ENCODE data around the gene CYP46A1. TPM values are rescaled to one million over a fixed set of nuclear protein-coding genes. Genes with fewer than 3 reads are reported as not detected.

Gene CYP46A1
- polyA plus RNA-seq, 2 of the 4 experiments (the other 2 are of a cell fraction), result 0.06 to 0.13 TPM

DNA sequence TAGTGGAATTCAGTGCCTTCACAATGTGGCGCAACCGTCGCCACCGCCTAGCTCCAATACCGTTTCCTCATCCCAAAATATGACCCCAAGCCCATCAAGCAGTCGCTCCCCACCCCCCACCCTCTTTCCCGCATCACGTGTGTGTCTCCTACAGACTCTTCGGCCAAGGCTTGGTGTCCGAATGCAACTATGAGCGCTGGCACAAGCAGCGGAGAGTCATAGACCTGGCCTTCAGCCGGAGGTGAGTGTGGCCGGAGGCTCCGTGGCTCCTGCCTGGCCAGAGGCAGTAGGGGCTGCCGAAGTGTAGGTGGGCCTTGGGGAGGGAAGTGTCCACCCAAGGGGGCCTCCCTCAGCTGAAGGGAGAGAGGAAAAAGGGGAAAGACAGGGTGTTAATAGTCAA, 15.8 kb downstream of the CYP46A1 start:
- no peak overlapping the region for H3K4me3 ChIP-seq
- no peak for DNase-seq (ENCODE audit: low read depth in 1 of 2, low spot score in 1 of 2)
- H3K27ac ChIP-seq, result no peak overlapping the region
- CTCF ChIA-PET, result interaction anchor here (1.5 to 1.9 kb wide), 2 partner anchors 30 to 186 kb away, joined by 4 to 6 read pairs; no protein-coding TSS in a partner anchor
- no peak for TF ChIP-seq RAD21 (conservative IDR thresholded peaks at IDR 0.05 in 1 of 2, IDR thresholded peaks at IDR 0.05 in 1 of 2)
- TF ChIP-seq, protein P1, sequence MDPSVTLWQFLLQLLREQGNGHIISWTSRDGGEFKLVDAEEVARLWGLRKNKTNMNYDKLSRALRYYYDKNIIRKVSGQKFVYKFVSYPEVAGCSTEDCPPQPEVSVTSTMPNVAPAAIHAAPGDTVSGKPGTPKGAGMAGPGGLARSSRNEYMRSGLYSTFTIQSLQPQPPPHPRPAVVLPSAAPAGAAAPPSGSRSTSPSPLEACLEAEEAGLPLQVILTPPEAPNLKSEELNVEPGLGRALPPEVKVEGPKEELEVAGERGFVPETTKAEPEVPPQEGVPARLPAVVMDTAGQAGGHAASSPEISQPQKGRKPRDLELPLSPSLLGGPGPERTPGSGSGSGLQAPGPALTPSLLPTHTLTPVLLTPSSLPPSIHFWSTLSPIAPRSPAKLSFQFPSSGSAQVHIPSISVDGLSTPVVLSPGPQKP (IDR thresholded peaks at IDR 0.05; ENCODE audit: low read depth, low read length), result no peak
- TF ChIP-seq EHMT2 (IDR thresholded peaks at IDR 0.05; ENCODE audit: low read depth), result no peak
- no peak for TF ChIP-seq EP300 (IDR thresholded peaks at IDR 0.05)
- TF ChIP-seq POLR2AphosphoS2 (conservative IDR thresholded peaks at IDR 0.05; ENCODE audit: low read length), result no peak
- TF ChIP-seq MAZ (IDR thresholded peaks at IDR 0.05; ENCODE audit: borderline replicate concordance, low read depth, low read length), result no peak
- TF ChIP-seq, protein P2, sequence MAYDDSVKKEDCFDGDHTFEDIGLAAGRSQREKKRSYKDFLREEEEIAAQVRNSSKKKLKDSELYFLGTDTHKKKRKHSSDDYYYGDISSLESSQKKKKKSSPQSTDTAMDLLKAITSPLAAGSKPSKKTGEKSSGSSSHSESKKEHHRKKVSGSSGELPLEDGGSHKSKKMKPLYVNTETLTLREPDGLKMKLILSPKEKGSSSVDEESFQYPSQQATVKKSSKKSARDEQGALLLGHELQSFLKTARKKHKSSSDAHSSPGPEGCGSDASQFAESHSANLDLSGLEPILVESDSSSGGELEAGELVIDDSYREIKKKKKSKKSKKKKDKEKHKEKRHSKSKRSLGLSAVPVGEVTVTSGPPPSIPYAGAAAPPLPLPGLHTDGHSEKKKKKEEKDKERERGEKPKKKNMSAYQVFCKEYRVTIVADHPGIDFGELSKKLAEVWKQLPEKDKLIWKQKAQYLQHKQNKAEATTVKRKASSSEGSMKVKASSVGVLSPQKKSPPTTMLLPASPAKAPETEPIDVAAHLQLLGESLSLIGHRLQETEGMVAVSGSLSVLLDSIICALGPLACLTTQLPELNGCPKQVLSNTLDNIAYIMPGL (CRISPR knock-in tag; IDR thresholded peaks at IDR 0.05; ENCODE audit: borderline replicate concordance), result no peak
- no peak for TF ChIP-seq MAFK (IDR thresholded peaks at IDR 0.05; ENCODE audit: partially characterized antibody)
- TF ChIP-seq ZC3H11A (IDR thresholded peaks at IDR 0.05), result no peak
- no peak overlapping the region for H3K4me2 ChIP-seq
- FAIRE-seq, result no peak
- peaks cover 23% of the 10 kb centered on the region for H3K9me3 ChIP-seq
- no peaks in the 10 kb centered on the region for H3K4me1 ChIP-seq
- POLR2A ChIA-PET, result interaction anchor here (0.6 kb wide), 1 partner anchor 215 kb away, joined by 3 read pairs; no protein-coding TSS in a partner anchor
- ATAC-seq, result no peak
- WGBS (ENCODE audit: missing lambda C conversion rate), result 84% methylated on average over 10 of the region's 16 CpGs

DNA sequence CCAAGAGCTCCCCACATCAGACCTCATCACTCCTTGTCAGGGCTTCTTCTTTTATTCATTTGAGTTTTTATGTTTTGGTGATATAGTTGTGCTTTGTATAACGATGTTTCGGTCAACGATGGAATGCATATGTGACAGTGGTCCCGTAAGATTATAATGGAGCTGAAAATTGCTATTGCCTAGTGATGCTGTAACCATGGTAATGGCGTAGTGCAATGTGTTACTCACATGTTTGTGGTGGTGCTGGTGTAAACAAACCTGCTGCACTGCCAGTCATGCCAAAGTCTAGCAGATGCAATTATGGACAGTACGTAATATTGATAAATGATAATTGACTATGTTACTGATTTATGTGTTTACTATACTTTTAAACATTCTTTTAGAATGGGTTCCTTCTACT, 16.3 kb downstream of the CYP46A1 start:
- no peak overlapping the region for H3K27ac ChIP-seq
- ATAC-seq (no peak), DNase-seq (ENCODE audit: low read depth in 1 of 2, low spot score in 1 of 2) (no peak), FAIRE-seq (no peak)
- H3K4me2 ChIP-seq, result no peak overlapping the region
- 78% methylated on average over 6 of the region's 6 CpGs for WGBS (ENCODE audit: missing lambda C conversion rate)
- H3K4me1 ChIP-seq, result no peaks in the 10 kb centered on the region
- no peak overlapping the region for H3K4me3 ChIP-seq
- CTCF ChIA-PET, result interaction anchor here (1.5 to 2.0 kb wide), 4 partner anchors 12 to 185 kb away, joined by 4 to 8 read pairs (median 6); no protein-coding TSS in a partner anchor
- POLR2A ChIA-PET, result no interaction called here
- H3K9me3 ChIP-seq, result peaks cover 28% of the 10 kb centered on the region
- TF ChIP-seq KDM5A (IDR thresholded peaks at IDR 0.05) (no peak), JUNB (IDR thresholded peaks at IDR 0.05) (no peak), RARB (CRISPR knock-in tag; IDR thresholded peaks at IDR 0.05) (no peak), CHD4 (IDR thresholded peaks at IDR 0.05; ENCODE audit: borderline replicate concordance) (no peak), CBX8 (IDR thresholded peaks at IDR 0.05) (no peak), CEBPB (IDR thresholded peaks at IDR 0.05) (no peak), RAD21 (conservative IDR thresholded peaks at IDR 0.05 in 1 of 2, IDR thresholded peaks at IDR 0.05 in 1 of 2) (no peak), ZSCAN20 (CRISPR knock-in tag; IDR thresholded peaks at IDR 0.05) (no peak), NPAS2 (CRISPR knock-in tag; IDR thresholded peaks at IDR 0.05; ENCODE audit: borderline replicate concordance) (no peak), TFCP2L1 (CRISPR knock-in tag; IDR thresholded peaks at IDR 0.05) (no peak), HOXB5 (CRISPR knock-in tag; IDR thresholded peaks at IDR 0.05) (no peak), POLR2AphosphoS2 (conservative IDR thresholded peaks at IDR 0.05; ENCODE audit: low read length) (no peak), KDM1A (IDR thresholded peaks at IDR 0.05; ENCODE audit: low read depth) (no peak)
- TF ChIP-seq, protein P3, sequence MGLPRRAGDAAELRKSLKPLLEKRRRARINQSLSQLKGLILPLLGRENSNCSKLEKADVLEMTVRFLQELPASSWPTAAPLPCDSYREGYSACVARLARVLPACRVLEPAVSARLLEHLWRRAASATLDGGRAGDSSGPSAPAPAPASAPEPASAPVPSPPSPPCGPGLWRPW (IDR thresholded peaks at IDR 0.05), result no peak
- TF ChIP-seq, protein P4, sequence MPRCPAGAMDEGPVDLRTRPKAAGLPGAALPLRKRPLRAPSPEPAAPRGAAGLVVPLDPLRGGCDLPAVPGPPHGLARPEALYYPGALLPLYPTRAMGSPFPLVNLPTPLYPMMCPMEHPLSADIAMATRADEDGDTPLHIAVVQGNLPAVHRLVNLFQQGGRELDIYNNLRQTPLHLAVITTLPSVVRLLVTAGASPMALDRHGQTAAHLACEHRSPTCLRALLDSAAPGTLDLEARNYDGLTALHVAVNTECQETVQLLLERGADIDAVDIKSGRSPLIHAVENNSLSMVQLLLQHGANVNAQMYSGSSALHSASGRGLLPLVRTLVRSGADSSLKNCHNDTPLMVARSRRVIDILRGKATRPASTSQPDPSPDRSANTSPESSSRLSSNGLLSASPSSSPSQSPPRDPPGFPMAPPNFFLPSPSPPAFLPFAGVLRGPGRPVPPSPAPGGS (IDR thresholded peaks at IDR 0.05), result no peak
- TF ChIP-seq, protein P5, sequence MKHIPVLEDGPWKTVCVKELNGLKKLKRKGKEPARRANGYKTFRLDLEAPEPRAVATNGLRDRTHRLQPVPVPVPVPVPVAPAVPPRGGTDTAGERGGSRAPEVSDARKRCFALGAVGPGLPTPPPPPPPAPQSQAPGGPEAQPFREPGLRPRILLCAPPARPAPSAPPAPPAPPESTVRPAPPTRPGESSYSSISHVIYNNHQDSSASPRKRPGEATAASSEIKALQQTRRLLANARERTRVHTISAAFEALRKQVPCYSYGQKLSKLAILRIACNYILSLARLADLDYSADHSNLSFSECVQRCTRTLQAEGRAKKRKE (CRISPR knock-in tag; IDR thresholded peaks at IDR 0.05; ENCODE audit: low read depth), result no peak
- TF ChIP-seq, protein P6, sequence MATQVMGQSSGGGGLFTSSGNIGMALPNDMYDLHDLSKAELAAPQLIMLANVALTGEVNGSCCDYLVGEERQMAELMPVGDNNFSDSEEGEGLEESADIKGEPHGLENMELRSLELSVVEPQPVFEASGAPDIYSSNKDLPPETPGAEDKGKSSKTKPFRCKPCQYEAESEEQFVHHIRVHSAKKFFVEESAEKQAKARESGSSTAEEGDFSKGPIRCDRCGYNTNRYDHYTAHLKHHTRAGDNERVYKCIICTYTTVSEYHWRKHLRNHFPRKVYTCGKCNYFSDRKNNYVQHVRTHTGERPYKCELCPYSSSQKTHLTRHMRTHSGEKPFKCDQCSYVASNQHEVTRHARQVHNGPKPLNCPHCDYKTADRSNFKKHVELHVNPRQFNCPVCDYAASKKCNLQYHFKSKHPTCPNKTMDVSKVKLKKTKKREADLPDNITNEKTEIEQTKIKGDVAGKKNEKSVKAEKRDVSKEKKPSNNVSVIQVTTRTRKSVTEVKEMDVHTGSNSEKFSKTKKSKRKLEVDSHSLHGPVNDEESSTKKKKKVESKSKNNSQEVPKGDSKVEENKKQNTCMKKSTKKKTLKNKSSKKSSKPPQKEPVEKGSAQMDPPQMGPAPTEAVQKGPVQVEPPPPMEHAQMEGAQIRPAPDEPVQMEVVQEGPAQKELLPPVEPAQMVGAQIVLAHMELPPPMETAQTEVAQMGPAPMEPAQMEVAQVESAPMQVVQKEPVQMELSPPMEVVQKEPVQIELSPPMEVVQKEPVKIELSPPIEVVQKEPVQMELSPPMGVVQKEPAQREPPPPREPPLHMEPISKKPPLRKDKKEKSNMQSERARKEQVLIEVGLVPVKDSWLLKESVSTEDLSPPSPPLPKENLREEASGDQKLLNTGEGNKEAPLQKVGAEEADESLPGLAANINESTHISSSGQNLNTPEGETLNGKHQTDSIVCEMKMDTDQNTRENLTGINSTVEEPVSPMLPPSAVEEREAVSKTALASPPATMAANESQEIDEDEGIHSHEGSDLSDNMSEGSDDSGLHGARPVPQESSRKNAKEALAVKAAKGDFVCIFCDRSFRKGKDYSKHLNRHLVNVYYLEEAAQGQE (IDR thresholded peaks at IDR 0.05), result no peak
- TF ChIP-seq, protein P7, sequence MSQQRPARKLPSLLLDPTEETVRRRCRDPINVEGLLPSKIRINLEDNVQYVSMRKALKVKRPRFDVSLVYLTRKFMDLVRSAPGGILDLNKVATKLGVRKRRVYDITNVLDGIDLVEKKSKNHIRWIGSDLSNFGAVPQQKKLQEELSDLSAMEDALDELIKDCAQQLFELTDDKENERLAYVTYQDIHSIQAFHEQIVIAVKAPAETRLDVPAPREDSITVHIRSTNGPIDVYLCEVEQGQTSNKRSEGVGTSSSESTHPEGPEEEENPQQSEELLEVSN (IDR thresholded peaks at IDR 0.05; ENCODE audit: borderline replicate concordance, low read depth), result no peak
- TF ChIP-seq, protein P8, sequence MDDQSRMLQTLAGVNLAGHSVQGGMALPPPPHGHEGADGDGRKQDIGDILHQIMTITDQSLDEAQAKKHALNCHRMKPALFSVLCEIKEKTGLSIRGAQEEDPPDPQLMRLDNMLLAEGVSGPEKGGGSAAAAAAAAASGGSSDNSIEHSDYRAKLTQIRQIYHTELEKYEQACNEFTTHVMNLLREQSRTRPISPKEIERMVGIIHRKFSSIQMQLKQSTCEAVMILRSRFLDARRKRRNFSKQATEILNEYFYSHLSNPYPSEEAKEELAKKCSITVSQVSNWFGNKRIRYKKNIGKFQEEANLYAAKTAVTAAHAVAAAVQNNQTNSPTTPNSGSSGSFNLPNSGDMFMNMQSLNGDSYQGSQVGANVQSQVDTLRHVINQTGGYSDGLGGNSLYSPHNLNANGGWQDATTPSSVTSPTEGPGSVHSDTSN (IDR thresholded peaks at IDR 0.05), result no peak
